ENCODE results near the gene SNTG2.
"Not testable (repeated sequence)": the region's sequence is repeated elsewhere in the genome, so short reads cannot be mapped to it uniquely, and the experiment has no call there.

Gene SNTG2

GRCh38 chr2:1097101-1097500 lies 146.5 kb downstream of the SNTG2 start:
- in situ Hi-C loops (cut with HindIII; ENCODE audit: low sequenced_read_pairs), result no loop called here
- no peak for TF ChIP-seq CTCF (IDR thresholded peaks at IDR 0.05; ENCODE audit: low read depth, low read length, missing control alignments)
- DNase-seq (ENCODE audit: low read depth), result no peak

GRCh38 chr2:1099418-1099817 lies 148.8 kb downstream of the SNTG2 start:
- H3K4me3 ChIP-seq (ENCODE audit: low read depth, low read length), result no peak overlapping the region
- no peak for TF ChIP-seq CTCF (IDR thresholded peaks at IDR 0.05; ENCODE audit: low read depth, low read length, missing control alignments)
- in situ Hi-C loops (cut with HindIII; ENCODE audit: low sequenced_read_pairs), result no loop called here
- no peak for DNase-seq (ENCODE audit: low read depth)

More at GRCh38 chr2:1097101-1097500, 146.5 kb downstream of the SNTG2 start:
- H3K4me3 ChIP-seq (ENCODE audit: low read depth, low read length), result no peak overlapping the region

- in situ Hi-C loops (cut with HindIII; ENCODE audit: low sequenced_read_pairs), result no loop called here
- H3K4me3 ChIP-seq (ENCODE audit: low read depth, low read length), result no peak overlapping the region
- DNase-seq (ENCODE audit: low read depth), result no peak
- no peak for TF ChIP-seq CTCF (IDR thresholded peaks at IDR 0.05; ENCODE audit: low read depth, low read length, missing control alignments)
Observed at GRCh38 chr2:1101011-1101782, 150.5 kb downstream of the SNTG2 start.

- TF ChIP-seq CTCF (IDR thresholded peaks at IDR 0.05; ENCODE audit: low read depth, low read length, missing control alignments), result no peak
- DNase-seq (ENCODE audit: low read depth), result no peak
- in situ Hi-C loops (cut with HindIII; ENCODE audit: low sequenced_read_pairs), result no loop called here
Observed at GRCh38 chr2:1101982-1102590, 151.4 kb downstream of the SNTG2 start.

GRCh38 chr2:1104364-1104763 lies 153.7 kb downstream of the SNTG2 start:
- no peak for TF ChIP-seq CTCF (IDR thresholded peaks at IDR 0.05; ENCODE audit: low read depth, low read length, missing control alignments)
- no peak for DNase-seq (ENCODE audit: low read depth)
- H3K4me3 ChIP-seq (ENCODE audit: low read depth, low read length), result no peak overlapping the region
- in situ Hi-C loops (cut with HindIII; ENCODE audit: low sequenced_read_pairs), result no loop called here

More at GRCh38 chr2:1101982-1102590, 151.4 kb downstream of the SNTG2 start:
- no peak overlapping the region for H3K4me3 ChIP-seq (ENCODE audit: low read depth, low read length)

- in situ Hi-C loops (cut with HindIII; ENCODE audit: low sequenced_read_pairs); DNase-seq (ENCODE audit: low read depth); H3K4me3 ChIP-seq (ENCODE audit: low read depth, low read length): not testable (repeated sequence)
Observed at GRCh38 chr2:1106344-1106743, 155.7 kb downstream of the SNTG2 start.

Data from astrocyte of the cerebellum (primary cell).